GM21360 (cell line): ENCODE data around the gene SCYGR6.
"Not testable (repeated sequence)": the region's sequence is repeated elsewhere in the genome, so short reads cannot be mapped to it uniquely, and the experiment has no call there.

Source experiments
- ATAC-seq: cut with Tn5 transposase; IDR thresholded peaks from one replicate; pipeline ENCODE4 v1.9.1; 2021; ENCODE audit warnings: mild to moderate bottlenecking, moderate library complexity; ENCODE audit not compliant: unreplicated experiment

The SCYGR6 gene, protein sequence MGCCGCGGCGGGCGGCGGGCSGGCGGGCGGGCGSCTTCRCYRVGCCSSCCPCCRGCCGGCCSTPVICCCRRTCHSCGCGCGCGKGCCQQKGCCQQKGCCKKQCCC

DNA sequence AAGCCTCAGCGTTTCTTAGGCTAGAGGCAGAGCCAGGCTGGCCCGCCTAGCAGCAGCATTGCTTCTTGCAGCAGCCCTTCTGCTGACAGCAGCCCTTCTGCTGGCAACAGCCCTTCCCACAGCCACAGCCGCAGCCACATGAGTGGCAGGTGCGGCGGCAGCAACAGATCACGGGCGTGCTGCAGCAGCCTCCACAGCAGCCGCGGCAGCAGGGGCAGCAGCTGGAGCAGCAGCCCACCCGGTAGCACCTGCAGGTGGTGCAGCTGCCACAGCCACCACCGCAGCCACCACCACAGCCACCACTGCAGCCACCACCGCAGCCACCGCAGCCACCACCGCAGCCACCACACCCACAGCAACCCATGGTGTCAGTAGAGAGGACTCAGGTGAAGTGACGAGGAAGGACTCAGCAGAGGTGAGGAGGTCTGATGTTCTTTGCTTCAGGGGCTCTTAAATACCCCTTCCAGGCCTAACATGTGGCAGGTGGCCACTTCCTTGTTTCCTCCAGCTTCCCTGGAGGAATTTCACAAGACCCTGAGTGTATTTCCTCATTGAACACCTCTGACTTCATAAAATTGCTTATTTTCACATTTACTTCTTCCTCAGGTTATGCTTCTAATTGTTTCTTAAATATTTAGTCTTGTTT lies at the start of gene SCYGR6:
Gene SCYGR6, minus strand, starts transcription at position 364 of the 646 bp plus-strand sequence. Its CDS starts 0 bp downstream, at position 364.
- ATAC-seq = no peak

DNA sequence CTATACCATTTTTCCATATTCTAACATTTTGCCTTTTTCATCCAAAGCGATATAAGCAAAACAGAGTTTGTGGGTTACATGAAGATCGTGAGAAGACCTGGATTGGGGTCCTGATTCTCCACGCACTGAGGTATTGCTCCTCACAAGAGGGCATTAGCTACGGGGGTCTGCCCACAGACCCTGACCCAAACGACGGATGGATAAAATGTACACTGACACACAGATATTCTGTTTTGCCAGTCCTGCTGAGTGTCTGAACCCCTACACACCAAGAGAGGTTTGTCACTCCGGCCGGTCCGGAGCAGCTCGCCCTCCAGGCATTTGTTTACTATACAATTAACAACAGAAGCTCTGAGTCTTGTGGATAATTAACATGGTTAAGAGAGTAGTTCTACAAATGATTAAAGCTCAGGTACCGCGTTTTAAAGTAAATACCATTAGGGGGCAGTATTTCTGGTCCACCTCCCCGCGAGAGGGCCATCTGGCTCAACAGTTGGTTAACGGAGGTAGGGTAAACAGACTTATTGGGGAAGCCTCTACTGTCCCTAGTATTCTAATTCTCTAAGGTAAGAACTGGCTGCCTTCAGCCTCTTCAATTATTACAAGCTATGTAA lies 49.6 kb upstream of the SCYGR6 start:
- ATAC-seq = no peak

DNA sequence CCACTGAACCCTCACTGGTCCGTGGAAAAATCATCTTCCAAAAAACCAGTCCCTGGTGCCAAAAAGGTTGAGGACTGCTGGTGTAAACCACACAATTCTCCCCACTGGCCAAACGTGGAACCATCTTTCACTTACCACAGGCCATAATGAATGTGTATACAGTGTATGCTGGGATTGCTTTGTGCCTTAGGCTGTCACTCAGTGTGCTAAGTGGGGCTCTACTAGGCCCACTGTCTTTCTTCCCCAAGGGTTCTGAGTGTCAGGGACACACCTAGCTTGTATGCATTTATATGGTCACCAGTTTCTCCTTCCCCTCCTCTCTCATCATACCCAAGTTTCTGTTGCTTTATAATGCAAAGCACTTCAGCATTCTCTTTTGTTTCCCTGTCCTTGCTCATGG lies 48.4 kb upstream of the SCYGR6 start:
- no peak for ATAC-seq

DNA sequence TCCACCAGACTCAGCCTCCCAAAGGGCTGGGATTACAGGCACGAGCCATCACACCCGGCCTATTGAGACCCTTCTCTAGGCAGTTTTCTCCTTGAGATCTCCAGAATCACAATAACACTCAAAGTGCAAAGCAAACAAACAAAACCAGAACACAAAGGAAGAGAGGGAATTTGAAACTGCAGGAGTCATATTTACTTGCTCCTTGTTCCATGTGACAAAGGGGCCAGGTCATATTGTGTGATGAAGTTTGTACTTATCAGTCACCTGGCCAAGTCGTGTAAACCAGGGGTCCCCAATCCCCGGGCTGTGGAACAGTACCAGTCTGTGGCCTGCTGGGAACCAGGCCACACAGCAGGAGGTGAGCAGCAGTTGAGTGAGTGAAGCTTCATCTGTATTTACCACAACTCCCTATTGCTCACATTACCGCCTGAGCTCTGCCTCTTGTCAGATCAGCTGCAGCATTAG lies 47.7 kb upstream of the SCYGR6 start:
- no peak for ATAC-seq

DNA sequence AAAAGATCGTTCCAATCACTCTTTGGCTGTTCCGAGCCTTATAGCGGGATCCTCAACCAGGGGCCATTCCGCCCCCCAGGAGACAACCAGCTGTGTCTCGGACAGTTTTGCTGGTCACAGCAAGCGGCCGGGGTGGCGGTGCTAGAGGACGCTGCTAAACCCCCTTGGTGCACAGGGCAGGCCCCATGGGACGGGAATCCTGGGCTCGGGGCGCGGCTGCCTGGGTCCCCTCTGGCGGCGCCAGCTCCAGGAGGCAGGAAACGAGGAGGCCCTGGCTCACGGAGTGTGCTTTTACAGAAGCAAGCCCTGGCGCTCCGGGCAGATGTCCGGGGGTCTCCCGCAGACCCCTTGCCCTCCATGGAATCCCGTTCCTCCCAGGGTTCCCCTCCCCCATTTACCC lies 43.3 kb upstream of the SCYGR6 start:
- ATAC-seq = no peak

DNA sequence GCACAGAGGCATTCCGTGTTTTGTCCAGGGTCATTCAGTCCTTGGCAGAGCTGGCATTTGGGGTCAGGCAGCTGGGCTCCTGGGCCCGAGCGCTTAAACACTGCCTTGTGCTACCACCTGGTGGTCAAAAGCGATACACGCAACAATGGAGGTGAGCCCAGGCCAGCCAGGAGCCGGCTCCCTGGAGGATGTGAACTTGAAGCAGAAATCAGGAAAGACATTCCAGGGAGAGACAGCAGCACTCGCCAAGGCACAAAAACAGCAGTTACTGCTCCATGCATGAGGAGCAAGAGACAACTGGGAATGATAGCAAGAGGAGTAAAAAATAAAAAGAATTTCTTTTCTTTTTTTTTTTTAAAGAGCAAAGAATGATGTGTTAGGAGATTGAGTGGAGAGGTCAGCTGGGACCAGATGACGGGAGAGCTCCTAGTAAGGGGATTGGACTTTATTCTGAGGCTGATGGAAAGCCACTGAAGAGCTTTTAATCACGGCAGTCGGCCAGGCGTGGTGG lies 41.9 kb upstream of the SCYGR6 start:
- peak; percentile 99 for ATAC-seq

DNA sequence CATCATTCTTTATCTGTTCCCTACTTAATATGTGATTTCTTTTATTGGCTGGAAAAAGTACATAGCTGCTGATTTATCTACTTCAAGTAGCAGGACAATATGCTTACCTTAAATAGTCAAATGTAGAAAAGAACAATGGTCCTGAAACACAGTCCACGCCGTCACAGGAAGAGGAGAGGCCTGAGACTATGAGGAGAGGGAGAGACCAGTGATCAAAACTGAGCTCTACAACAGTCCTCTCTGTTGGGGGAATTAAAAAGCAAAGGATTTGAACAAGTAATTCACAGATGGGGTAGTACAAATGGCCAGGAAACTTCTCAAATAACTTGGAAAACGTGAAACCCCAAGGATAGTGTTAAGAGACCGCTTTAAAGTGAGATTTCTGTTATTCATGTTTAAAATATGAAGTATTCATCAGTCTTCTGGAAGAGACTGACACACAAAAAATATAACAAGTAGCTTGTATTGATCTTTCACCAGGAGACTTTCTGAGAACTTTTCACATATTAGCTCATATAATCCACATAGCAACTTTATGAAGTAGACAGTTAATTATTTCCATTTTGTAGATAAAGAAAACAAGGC lies 41.3 kb upstream of the SCYGR6 start:
- ATAC-seq = no peak

DNA sequence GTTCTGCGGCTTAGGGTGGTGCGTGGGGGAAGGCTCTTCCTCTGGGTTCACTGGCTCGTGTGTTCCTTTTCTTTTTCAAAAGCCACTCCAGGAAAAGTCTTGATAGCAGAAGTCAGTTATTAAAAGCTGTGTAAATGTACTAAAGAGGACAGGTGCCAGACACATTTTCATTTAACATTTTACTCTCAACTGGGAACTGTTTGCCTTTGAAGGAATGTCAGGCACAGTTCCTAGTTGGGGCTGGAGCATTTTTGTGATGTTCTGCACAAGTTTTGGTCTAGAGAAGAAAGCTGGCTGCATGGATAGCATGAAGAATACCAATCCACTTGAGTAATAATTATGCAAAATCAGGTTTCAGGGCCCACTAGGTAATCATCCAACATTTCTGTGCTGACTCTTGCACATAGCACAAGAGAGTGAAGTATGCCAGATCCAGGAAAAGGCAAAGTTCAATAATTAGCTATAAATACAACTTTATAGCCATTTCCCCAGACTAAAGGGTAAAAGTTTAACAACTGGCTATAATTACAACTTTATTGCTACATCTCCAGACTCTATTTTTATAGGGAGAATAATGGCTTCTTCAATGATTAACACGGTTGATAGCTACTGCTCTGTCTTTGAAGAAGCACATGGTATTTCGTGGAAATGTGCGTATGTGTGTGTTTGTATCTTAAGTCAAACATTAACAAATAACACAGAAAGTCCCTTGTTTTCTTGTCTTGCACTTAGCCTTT lies 37.4 kb upstream of the SCYGR6 start:
- ATAC-seq = no peak

DNA sequence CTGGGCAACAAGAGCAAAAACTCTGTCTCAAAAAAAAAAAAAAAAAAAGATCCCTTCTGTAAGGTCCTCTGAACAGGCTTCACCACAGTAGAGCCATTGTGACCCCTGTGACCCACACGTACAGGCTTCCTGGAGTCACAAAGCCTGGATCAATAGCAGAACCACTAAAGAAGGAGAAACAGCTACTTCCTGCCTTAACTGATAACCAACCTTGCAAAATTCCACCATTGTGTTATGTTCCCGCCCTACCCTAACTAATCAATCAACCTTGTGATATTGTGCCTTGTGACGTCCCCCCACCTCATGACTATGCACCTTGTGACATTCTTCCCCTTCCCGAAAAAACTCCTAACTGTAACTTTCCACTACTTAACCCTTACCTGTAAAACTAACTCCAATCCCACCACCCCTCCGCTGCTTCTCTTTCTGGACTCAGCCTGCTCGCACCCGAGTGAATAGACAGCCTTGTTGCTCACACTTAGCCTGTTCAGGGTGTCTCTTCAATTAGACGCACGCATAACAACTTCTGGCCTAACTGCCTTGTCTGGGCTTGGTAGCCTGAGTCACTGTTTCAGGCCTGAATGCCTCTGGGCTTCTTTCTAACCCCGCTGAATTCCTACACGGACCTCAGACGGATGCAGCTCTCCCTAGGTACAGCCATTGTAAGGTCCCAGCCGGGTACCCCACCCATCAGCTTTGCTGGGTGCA lies 35.0 kb upstream of the SCYGR6 start:
- no peak for ATAC-seq

DNA sequence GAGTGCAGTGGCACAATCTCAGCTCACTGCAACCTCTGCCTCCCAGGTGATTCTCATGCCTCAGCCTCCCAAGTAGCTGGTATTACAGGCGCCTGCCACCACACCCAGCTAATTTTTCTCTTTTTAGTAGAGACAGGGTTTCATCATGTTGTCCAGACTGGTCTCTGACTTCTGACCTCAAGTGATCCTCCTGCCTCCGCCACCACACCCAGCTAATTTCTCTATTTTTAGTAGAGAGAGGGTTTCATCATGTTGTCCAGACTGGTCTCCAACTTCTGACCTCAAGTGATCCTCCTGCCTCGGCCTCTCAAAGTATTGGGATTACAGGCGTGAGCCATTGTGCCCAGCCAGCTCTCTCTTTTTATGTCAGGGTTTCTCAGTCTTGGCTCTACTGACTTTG lies 31.7 kb upstream of the SCYGR6 start:
- ATAC-seq = not testable (repeated sequence)

DNA sequence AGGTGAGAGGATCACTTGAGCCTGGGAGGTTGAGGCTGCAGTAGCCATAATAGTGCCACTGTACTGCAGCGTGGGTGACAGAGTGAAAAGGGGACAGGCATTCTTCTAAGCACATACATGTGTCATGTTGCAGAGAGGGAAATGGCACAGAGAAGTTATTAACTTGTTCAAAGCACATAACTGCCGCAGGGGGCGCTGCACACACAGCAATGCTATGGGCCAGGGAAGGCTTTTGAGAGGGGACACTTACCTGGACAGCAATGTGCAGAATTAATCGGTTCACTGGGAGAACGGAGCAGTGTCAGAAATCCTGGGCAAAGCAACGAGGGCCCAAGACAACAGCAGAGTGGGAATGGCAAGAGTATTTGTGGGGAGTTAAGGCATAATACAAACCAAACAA lies 23.5 kb upstream of the SCYGR6 start:
- ATAC-seq = no peak

DNA sequence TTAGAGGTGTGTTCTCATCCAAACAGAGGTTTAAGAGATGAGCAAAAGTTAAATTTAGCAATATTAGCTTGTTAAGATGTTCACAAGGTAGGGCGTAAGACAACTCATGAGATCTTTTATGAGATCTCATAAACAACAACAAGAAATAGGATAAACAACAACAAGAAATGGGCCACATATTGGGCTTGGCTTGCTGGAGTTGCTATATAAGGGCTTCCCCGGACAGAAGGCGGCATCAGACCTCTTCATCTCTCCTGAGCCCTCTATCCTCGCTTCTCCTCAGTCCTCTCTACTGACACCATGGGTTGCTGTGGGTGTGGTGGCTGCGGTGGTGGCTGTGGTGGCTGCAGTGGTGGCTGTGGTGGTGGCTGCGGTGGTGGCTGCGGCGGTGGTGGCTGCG lies 21.0 kb upstream of the SCYGR6 start, which contains the start of gene SCYGR8:
Gene SCYGR8, plus strand, starts transcription at position 301 of the 400 bp plus-strand sequence. Its CDS starts 0 bp downstream, at position 301.
- ATAC-seq = no peak

DNA sequence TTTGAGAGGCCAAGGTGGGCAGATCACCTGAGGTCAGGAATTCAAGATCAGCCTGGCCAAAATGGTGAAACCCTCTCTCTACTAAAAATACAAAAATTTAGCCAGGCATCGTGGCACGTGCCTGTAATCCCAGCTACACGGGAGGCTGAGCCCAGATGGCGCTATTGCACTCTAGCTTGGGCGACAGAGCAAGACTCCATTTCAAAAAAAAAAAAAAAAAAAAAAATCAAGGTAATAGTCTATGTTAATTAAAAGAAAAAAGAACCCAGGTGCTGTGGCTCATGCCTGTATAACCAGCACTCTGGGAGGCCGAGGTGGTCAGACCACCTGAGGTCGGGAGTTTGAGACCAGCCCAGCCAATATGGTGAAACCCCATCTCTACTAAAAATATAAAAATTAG lies 16.1 kb upstream of the SCYGR6 start:
- not testable (repeated sequence) for ATAC-seq

DNA sequence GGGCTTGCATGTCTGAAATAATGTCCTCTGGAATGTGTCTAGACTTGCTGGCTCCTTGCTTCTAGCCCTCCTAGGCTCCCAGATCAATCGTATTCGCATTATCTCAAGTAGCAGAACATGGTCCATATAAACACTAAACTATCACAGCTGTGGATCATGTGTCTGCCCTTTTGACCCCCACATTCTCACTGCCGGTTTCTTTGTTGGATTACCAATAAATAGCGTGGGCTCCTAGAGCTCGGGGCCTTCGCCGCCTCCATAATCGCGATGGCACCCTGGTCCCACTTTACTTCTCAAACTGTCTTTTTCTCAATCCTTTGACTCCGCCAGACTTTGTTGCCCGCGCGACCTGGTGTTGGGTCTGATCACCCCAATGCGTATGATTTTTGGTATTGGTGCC lies 14.8 kb upstream of the SCYGR6 start:
- no peak for ATAC-seq

DNA sequence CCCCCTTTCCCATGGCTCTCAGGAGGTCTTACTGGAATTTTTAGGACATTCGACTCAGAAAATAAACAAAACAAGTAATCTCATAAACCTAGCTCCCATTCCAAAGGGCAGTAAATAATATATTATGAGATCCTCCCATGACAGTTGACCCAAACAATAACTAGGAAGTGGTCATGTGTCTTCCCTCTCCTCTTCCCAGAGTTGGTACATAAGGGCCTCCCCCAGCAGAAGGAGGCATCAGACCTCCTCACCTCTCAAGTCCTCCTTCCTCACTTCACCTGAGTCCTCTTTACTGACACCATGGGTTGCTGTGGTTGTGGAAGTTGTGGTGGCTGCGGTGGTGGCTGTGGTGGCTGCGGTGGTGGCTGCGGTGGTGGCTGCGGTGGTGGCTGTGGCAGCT lies 3.5 kb upstream of the SCYGR6 start, which contains the start of gene SCYGR7:
Gene SCYGR7, plus strand, starts transcription at position 301 of the 400 bp plus-strand sequence. Its CDS starts 0 bp downstream, at position 301.
- ATAC-seq = no peak

DNA sequence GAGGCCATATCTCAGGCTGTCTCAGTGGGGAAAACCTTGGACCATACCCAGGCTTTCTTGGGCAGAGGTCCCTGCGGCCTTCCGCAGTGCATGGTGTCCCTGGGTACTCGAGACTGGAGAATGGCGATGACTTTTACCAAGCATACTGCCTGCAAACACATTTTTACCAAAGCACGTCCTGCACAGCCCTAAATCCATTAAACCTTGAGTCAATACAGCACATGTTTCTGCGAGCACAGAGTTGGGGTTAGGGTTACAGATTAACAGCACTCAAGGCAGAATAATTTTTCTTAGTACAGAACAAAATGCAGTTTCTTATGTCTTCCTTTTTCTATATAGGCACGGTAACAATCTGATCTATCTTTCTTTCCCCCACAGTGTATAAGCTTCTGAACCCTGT lies 1.7 kb downstream of the SCYGR6 start:
- not testable (repeated sequence) for ATAC-seq

DNA sequence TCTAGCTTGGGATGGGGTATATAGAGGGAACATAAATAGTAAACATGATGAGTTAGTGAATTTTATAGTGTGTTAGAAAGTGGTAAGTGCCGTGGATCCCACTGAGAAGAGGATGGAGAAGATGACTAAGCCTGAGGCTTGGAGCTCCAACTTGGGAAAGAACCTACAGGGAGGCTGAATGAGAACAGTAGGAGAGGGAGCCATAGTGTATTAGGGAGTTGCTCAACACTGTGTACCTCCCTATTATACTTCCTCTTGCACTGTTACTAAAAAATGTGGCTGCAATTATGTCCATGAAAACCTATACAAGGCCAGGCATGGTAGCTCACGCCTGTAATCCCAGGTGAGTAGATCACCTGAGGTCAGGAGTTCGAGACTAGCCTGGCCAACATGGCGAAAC lies 3.9 kb downstream of the SCYGR6 start:
- ATAC-seq = no peak

DNA sequence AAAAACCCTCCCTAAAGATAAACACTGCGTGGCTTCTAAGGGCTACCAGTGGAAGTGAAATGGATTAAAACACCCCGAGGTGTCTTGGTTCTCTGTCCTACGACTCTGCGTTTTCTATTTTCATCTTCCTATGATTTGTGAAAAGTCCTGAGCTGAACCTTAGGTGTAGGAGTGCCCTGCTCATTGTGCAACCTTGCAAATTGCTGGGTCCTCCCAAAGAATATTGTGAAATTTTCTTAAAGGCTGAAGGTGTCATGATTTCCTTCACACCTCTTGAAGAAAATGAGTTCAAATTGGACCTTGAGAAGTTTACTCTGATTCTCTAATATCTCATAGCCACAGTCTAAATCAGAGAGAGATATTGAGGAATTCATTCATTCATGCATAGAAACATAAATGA lies 4.9 kb downstream of the SCYGR6 start:
- no peak for ATAC-seq

DNA sequence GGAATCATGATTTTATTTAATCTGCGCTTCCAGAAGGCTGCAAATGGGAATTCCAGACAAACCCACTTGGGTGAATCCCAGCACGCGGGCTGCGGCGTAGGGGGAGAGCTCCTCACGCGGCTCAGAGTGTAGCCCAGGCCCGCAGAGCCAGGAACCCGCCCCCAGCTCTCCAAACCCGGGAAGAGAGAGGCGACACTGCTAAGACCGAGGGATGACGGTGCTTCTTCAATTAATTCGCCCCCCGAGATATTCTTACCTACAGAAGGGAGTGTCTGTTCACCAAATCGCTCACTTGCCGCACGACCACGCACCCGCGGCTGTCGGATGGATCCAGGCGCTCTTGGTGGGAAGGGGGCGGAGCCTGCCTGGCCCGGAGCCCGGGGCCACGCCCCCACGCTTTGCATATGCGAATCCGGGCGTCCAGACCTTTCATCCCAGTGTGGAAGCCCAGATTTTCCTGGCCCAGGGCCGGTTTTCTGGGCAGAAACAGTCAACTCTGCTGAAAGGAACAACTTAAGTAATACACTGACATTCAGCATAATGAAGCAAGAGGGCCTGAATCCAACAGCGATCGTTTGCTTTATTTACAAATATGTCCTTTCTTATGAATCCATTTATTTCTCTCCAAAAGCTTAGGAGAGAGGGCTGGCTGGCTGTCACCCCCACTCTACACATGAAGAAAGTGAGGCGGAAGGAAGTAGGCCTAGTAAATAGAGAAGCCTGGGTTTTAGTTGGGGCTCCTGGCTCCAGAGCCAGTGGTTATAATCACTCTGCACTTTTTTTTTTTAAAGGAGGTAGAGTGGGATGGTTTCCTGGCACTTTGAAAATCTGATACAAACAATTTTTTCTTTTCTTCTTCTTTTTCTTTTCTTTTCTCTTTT lies 6.6 kb downstream of the SCYGR6 start, which contains the start of gene SLC19A3:
Gene SLC19A3, minus strand, starts transcription at position 342 of the 881 bp plus-strand sequence. CDS start 15,710 bp downstream, outside the sequence.
- no peak for ATAC-seq
